Ishikawa (cell line): ENCODE results near the gene PPFIBP1.

Experiments
- CEBPB ChIP-seq: IDR thresholded peaks from 2 replicates; pipeline ENCODE4 v1.6.1; 2012
- CREB1 ChIP-seq: IDR thresholded peaks from 2 replicates; pipeline ENCODE4 v1.6.1; 2012; ENCODE audit warnings: low read depth
- EGR1 ChIP-seq: IDR thresholded peaks from 2 replicates; pipeline ENCODE4 v1.6.1; 2012
- EP300 ChIP-seq: IDR thresholded peaks from 2 replicates; pipeline ENCODE4 v1.6.1; 2012; ENCODE audit warnings: borderline replicate concordance
- FOXM1 ChIP-seq: IDR thresholded peaks from 2 replicates; pipeline ENCODE4 v1.6.1; 2012; ENCODE audit warnings: low read depth, borderline replicate concordance
- NFIC ChIP-seq: IDR thresholded peaks from 2 replicates; pipeline ENCODE4 v1.6.1; 2012
- RAD21 ChIP-seq: IDR thresholded peaks from 2 replicates; pipeline ENCODE4 v1.6.1; 2012; ENCODE audit warnings: low read depth
- TAF1 ChIP-seq: IDR thresholded peaks from 2 replicates; pipeline ENCODE4 v1.6.1; 2012; ENCODE audit warnings: low read depth, mild to moderate bottlenecking
- TCF12 ChIP-seq: IDR thresholded peaks from 2 replicates; pipeline ENCODE4 v1.6.1; 2012; ENCODE audit warnings: low read depth
- TEAD4 ChIP-seq: IDR thresholded peaks from 2 replicates; pipeline ENCODE4 v1.6.1; 2012
- YY1 ChIP-seq: IDR thresholded peaks from 2 replicates; pipeline ENCODE4 v1.6.1; 2012; ENCODE audit warnings: low read depth
- ZBTB7A ChIP-seq: IDR thresholded peaks from 2 replicates; pipeline ENCODE4 v1.6.1; 2012; ENCODE audit warnings: low read depth
- TF ChIP-seq, protein P1 (sequence below): IDR thresholded peaks from 2 replicates; pipeline ENCODE4 v1.6.1; 2012
- TF ChIP-seq, protein P2 (sequence below): IDR thresholded peaks from 2 replicates; pipeline ENCODE4 v1.6.1; 2012
- TF ChIP-seq, protein P3 (sequence below): IDR thresholded peaks from 2 replicates; pipeline ENCODE4 v1.6.1; 2012; ENCODE audit warnings: low read depth, mild to moderate bottlenecking

The PPFIBP1 gene

DNA sequence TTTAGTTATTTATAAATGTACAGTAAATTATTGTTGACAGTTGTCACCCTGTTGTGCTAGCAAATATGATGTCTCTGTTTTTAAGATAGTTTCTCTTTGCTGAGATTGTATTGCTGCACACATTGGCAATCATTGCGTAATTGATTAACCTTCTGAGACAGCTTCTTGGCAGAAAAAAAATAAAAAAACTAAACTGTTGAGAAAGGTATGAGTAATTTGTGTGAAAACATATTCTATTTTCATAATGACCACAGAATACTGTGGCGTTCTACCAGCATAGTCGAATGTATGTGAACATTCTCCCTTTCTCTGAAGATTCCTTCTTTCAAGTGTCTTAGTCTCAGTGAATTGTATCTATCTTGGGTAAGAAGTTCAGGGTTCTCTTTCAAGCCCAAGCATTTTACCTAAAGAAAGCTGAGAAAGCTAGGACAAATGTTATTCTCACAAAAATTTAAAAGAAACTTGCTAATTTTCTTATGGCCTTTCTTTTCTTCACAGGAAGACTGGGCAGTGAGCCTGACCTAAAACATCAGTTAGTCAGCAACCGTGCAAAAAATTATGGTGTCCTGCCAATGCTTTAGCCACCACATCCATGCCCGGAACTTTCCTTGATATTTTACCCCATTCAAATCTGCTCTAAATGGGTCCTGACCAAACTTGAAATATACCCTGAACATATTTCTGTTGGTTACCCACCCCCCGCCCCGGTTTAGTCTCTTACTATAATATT is 103.3 kb downstream of the PPFIBP1 start:
- TF ChIP-seq CREB1 (no peak), RAD21 (no peak), CEBPB (peak; percentile 82)
- TF ChIP-seq, protein P1, sequence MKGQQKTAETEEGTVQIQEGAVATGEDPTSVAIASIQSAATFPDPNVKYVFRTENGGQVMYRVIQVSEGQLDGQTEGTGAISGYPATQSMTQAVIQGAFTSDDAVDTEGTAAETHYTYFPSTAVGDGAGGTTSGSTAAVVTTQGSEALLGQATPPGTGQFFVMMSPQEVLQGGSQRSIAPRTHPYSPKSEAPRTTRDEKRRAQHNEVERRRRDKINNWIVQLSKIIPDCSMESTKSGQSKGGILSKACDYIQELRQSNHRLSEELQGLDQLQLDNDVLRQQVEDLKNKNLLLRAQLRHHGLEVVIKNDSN: no peak

DNA sequence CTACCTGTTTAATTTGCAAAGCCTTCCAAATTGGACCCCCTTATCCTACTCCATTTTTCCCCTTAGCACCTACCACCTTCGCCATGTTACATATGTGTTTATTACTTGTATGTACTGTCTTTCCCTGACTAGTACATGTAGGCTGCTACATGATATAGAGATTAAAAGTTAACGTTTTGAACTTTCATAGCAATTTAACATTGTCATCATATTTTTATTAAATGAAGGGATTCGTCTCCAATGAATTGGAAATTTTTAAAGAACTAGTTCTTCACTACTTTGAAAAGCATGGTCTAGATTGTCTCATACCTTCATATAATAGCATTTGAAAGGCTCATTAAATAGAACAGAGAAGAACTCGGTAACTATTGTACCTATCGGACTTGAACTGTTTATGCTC is 107.4 kb downstream of the PPFIBP1 start:
- TF ChIP-seq EP300: no peak
- no peak for TF ChIP-seq CREB1
- no peak for TF ChIP-seq TCF12
- TF ChIP-seq FOXM1: no peak
- TF ChIP-seq NFIC: no peak
- TF ChIP-seq, protein P1: no peak
- no peak for TF ChIP-seq TEAD4
- TF ChIP-seq YY1: no peak
- TF ChIP-seq, protein P2, sequence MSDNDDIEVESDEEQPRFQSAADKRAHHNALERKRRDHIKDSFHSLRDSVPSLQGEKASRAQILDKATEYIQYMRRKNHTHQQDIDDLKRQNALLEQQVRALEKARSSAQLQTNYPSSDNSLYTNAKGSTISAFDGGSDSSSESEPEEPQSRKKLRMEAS: no peak
- TF ChIP-seq TAF1: no peak

DNA sequence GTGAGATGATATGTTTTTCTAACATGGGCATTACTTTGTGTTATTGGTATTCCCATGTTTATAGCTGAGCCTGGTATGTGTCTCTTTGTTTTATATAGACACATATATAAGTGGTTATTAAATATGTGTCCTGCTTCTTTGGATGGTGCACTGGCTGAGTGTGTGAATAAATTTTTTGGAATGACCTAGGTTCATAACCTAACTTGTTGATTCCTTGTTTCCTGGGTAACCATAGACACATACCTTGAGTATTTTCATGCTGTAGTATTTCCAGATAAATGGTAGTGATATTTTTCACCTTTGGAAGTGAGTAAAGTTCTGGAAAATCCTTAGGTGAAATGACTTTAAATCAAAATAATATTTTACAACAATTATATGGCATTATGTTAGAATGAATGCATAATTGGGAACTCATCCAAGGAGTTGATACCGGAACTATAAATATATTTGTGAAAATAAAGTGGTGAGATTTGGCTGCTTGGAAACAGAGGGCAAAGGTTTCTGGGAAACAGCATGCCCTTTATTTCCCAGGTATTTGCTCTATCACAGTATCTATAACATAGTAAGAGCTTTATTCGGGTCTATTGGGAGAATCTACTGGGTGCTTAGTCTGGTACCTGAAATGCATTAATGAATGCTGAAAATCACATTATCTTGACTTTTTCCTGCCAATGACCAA is 107.9 kb downstream of the PPFIBP1 start:
- TF ChIP-seq ZBTB7A (no peak), CREB1 (no peak), RAD21 (no peak), YY1 (no peak), NFIC (no peak)

DNA sequence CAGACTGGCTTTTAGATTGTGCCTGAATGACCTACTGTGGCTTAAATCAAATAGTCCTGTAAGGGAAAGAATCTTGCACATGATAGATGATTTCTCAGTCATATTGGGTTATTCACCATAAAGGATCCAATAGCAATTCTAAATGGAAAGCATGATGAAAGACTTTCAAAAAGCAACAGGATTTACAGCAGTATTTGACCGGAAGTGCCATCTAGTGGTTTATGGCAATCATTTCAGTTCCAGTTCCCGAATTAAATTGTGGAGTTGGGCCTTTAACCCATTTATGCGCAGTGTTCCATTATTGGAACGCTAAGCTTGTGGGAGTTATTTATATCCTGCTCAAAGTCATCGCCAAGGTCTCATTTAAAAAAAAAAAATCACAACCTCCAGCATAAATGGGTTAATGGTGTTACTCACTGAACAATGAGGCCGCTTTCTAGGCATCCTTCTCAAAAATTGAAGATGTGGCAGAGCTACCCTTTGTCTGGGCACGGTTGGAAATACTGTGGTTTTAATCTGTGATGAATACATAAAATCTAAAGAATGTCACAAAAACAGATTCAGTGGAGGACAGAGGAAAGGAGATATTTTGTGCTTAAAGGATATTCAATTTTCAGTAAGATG is 111.5 kb downstream of the PPFIBP1 start:
- TF ChIP-seq YY1: no peak
- TF ChIP-seq, protein P3, sequence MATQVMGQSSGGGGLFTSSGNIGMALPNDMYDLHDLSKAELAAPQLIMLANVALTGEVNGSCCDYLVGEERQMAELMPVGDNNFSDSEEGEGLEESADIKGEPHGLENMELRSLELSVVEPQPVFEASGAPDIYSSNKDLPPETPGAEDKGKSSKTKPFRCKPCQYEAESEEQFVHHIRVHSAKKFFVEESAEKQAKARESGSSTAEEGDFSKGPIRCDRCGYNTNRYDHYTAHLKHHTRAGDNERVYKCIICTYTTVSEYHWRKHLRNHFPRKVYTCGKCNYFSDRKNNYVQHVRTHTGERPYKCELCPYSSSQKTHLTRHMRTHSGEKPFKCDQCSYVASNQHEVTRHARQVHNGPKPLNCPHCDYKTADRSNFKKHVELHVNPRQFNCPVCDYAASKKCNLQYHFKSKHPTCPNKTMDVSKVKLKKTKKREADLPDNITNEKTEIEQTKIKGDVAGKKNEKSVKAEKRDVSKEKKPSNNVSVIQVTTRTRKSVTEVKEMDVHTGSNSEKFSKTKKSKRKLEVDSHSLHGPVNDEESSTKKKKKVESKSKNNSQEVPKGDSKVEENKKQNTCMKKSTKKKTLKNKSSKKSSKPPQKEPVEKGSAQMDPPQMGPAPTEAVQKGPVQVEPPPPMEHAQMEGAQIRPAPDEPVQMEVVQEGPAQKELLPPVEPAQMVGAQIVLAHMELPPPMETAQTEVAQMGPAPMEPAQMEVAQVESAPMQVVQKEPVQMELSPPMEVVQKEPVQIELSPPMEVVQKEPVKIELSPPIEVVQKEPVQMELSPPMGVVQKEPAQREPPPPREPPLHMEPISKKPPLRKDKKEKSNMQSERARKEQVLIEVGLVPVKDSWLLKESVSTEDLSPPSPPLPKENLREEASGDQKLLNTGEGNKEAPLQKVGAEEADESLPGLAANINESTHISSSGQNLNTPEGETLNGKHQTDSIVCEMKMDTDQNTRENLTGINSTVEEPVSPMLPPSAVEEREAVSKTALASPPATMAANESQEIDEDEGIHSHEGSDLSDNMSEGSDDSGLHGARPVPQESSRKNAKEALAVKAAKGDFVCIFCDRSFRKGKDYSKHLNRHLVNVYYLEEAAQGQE: no peak
- TF ChIP-seq RAD21: peak; percentile 87

DNA sequence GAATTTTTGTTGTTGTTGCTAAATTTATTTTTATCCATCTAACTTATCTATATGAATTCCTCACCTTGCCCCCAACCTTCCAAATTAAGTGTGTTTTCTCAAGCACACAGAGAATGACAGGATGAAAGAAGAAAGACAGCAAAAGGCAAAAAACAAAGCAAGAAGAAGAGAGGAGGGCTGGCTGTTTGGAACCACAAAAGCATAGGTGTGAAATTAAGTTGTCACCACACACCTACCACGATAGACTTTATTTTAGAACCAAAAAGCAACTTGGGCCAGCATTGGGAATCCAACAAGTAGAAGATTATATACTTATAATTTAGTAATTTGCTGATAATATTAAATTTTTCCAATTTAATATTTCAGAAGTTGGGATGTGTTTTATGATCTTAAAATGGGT is 113.5 kb downstream of the PPFIBP1 start:
- TF ChIP-seq NFIC (no peak), CREB1 (no peak), CEBPB (no peak), EP300 (no peak), YY1 (no peak), TAF1 (no peak), FOXM1 (no peak), ZBTB7A (no peak), RAD21 (no peak), TCF12 (no peak), TEAD4 (no peak), EGR1 (no peak)
- TF ChIP-seq, protein P3: no peak
- TF ChIP-seq, protein P1: no peak
- TF ChIP-seq, protein P2: no peak

DNA sequence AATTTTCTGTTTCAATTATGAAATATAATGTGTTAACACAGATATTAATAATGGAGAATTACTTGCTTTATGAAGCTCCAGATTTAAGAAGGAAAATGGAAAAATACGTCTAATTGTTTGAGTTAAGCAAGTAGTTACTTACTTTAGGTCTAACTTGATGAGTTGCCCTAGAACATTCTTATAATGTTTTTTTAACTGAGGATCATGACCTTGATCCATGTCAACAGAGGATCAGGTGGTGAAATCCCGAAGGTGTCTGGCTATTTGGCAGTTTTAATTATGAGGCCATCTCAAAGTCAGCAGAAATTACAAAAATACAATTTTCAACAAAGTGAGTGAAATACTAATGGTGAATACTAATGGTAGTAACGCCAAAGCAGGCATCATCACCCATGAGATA is 115.3 kb downstream of the PPFIBP1 start:
- no peak for TF ChIP-seq TCF12
- no peak for TF ChIP-seq ZBTB7A
- TF ChIP-seq CREB1: no peak
- TF ChIP-seq EP300: no peak
- TF ChIP-seq, protein P2: no peak
- TF ChIP-seq TEAD4: no peak
- TF ChIP-seq, protein P3: no peak
